H9 (cell line): ENCODE measurements around the gene RALGAPA2. TPM values are rescaled to one million over a fixed set of nuclear protein-coding genes. Genes with fewer than 3 reads are reported as not detected.
A peak's percentile ranks its signal among the peaks of the same experiment; 100 is the strongest.

Experiments
- DNase-seq: peaks from one replicate; pipeline ENCODE4 v3.0.0-alpha.2; 2017
- H2AFZ ChIP-seq: one replicate; pipeline ENCODE4 v1.6.1; 2013; ENCODE audit warnings: mild to moderate bottlenecking, low read length, control low read depth, moderate library complexity
- H2AK5ac ChIP-seq: 2 replicates; pipeline ENCODE4 v1.6.1; 2013; ENCODE audit warnings: low read length, control low read depth, mixed read lengths; ENCODE audit not compliant: insufficient read length
- H2BK120ac ChIP-seq: one replicate; pipeline ENCODE4 v1.6.1; 2013; ENCODE audit warnings: low read depth, mild to moderate bottlenecking, low read length, control low read depth, inconsistent platforms; ENCODE audit not compliant: poor library complexity, severe bottlenecking
- H2BK12ac ChIP-seq: 2 replicates; pipeline ENCODE4 v1.6.1; 2013; ENCODE audit warnings: low read length, control low read depth, mixed read lengths, low read depth; ENCODE audit not compliant: insufficient read length
- H2BK15ac ChIP-seq: 2 replicates; pipeline ENCODE4 v1.6.1; 2013; ENCODE audit warnings: low read depth, low read length, control low read depth
- H2BK20ac ChIP-seq: one replicate; pipeline ENCODE4 v1.6.1; 2013; ENCODE audit warnings: low read depth, mild to moderate bottlenecking, low read length, control low read depth, inconsistent platforms; ENCODE audit not compliant: poor library complexity, severe bottlenecking
- H2BK5ac ChIP-seq: 2 replicates; pipeline ENCODE4 v1.6.1; 2013; ENCODE audit warnings: low read length, control low read depth, mixed read lengths; ENCODE audit not compliant: insufficient read length
- H3K14ac ChIP-seq: 2 replicates; pipeline ENCODE4 v1.6.1; 2013; ENCODE audit warnings: low read length, control low read depth; ENCODE audit not compliant: insufficient read depth
- H3K18ac ChIP-seq: 2 replicates; pipeline ENCODE4 v1.6.1; 2013; ENCODE audit warnings: low read depth, mild to moderate bottlenecking, mixed read lengths, low read length, control low read depth; ENCODE audit not compliant: insufficient read length
- H3K23ac ChIP-seq: 2 replicates; pipeline ENCODE4 v1.6.1; 2013; ENCODE audit warnings: low read length, control low read depth, mixed read lengths, low read depth; ENCODE audit not compliant: insufficient read length
- H3K23me2 ChIP-seq: 2 replicates; pipeline ENCODE4 v1.6.1; 2013; ENCODE audit warnings: low read depth, mild to moderate bottlenecking, mixed read lengths, low read length, control low read depth; ENCODE audit not compliant: insufficient read length, poor library complexity, severe bottlenecking
- H3K27ac ChIP-seq: 2 replicates; pipeline ENCODE4 v1.5.1; 2013; ENCODE audit warnings: low read length, control low read depth, mixed read lengths, low read depth; ENCODE audit not compliant: insufficient read length
- H3K27me3 ChIP-seq: 2 replicates; pipeline ENCODE4 v1.6.1; 2013; ENCODE audit warnings: low read length, control low read depth, inconsistent platforms; ENCODE audit not compliant: insufficient read depth
- H3K4ac ChIP-seq: 2 replicates; pipeline ENCODE4 v1.6.1; 2013; ENCODE audit warnings: low read depth, mild to moderate bottlenecking, control low read depth, inconsistent platforms, low read length, moderate library complexity
- H3K4me1 ChIP-seq: 2 replicates; pipeline ENCODE4 v1.6.1; 2013; ENCODE audit warnings: low read length, control low read depth, inconsistent platforms; ENCODE audit not compliant: insufficient read depth
- H3K4me2 ChIP-seq: 2 replicates; pipeline ENCODE4 v1.6.1; 2013; ENCODE audit warnings: low read length, control low read depth, mixed read lengths; ENCODE audit not compliant: insufficient read length, insufficient read depth
- H3K56ac ChIP-seq: 2 replicates; pipeline ENCODE4 v1.6.1; 2013; ENCODE audit warnings: low read depth, mild to moderate bottlenecking, mixed read lengths, low read length, control low read depth; ENCODE audit not compliant: insufficient read length
- H3K79me1 ChIP-seq: 2 replicates; pipeline ENCODE4 v1.6.1; 2013; ENCODE audit warnings: low read depth, mild to moderate bottlenecking, moderate library complexity, low read length, control low read depth, inconsistent platforms; ENCODE audit not compliant: insufficient read depth, poor library complexity, severe bottlenecking
- H3K79me2 ChIP-seq: 2 replicates; pipeline ENCODE4 v1.6.1; 2013; ENCODE audit warnings: low read length, control low read depth, inconsistent platforms; ENCODE audit not compliant: insufficient read depth
- H3K9ac ChIP-seq: 2 replicates; pipeline ENCODE4 v1.6.1; 2013; ENCODE audit warnings: low read length, control low read depth, mixed read lengths; ENCODE audit not compliant: insufficient read length; ENCODE audit errors: extremely low read depth
- H3K9me3 ChIP-seq: one replicate; pipeline ENCODE4 v1.6.1; 2013; ENCODE audit warnings: low read depth, low read length, inconsistent platforms; ENCODE audit not compliant: control insufficient read depth
- H3T11ph ChIP-seq: one replicate; pipeline ENCODE4 v1.6.1; 2013; ENCODE audit warnings: mild to moderate bottlenecking, low read length, control low read depth, inconsistent platforms
- H4K20me1 ChIP-seq: one replicate; pipeline ENCODE4 v1.6.1; 2013; ENCODE audit not compliant: control insufficient read depth, insufficient read length, insufficient read depth
- H4K5ac ChIP-seq: 2 replicates; pipeline ENCODE4 v1.6.1; 2013; ENCODE audit warnings: low read depth, mild to moderate bottlenecking, mixed read lengths, low read length, control low read depth; ENCODE audit not compliant: insufficient read length
- H4K8ac ChIP-seq: replicated peaks from 2 replicates; pipeline ENCODE4 v1.6.1; 2013; ENCODE audit warnings: low read length, control low read depth, mixed read lengths, low read depth; ENCODE audit not compliant: insufficient read length
- H4K91ac ChIP-seq: 2 replicates; pipeline ENCODE4 v1.6.1; 2013; ENCODE audit warnings: low read depth, mild to moderate bottlenecking, moderate library complexity, mixed read lengths, low read length, control low read depth; ENCODE audit not compliant: insufficient read length
- H3K27ac Mint-ChIP-seq, 3 experiments: 2 replicates in 2 of 3; 3 replicates in 1 of 3; pipeline ENCODE4 v1.8.0; 2020 to 2021; ENCODE audit warnings: mixed read lengths in 3 of 3, mild to moderate bottlenecking in 1 of 3, moderate library complexity in 1 of 3
- H3K27me3 Mint-ChIP-seq: 2 replicates; pipeline ENCODE4 v1.8.0; 2021; ENCODE audit warnings: low read depth, mild to moderate bottlenecking, moderate library complexity, mixed read lengths
- H3K36me3 Mint-ChIP-seq, 3 experiments: 2 replicates in 2 of 3; 3 replicates in 1 of 3; pipeline ENCODE4 v1.8.0; 2020 to 2021; ENCODE audit warnings: low read depth in 3 of 3, mixed read lengths in 3 of 3; ENCODE audit not compliant: insufficient read depth in 1 of 3
- H3K4me1 Mint-ChIP-seq, 2 experiments: 2 replicates each; pipeline ENCODE4 v1.8.0; 2020; ENCODE audit warnings: mixed read lengths in 2 of 2
- H3K4me3 Mint-ChIP-seq, 2 experiments: 2 replicates in 1 of 2; 3 replicates in 1 of 2; pipeline ENCODE4 v1.8.0; 2020 to 2021; ENCODE audit warnings: mild to moderate bottlenecking in 2 of 2, mixed read lengths in 2 of 2, moderate library complexity in 1 of 2
- H3K9me3 Mint-ChIP-seq, 2 experiments: 2 replicates in 1 of 2; 3 replicates in 1 of 2; pipeline ENCODE4 v1.8.0; 2020; ENCODE audit warnings: mild to moderate bottlenecking in 2 of 2, mixed read lengths in 2 of 2, moderate library complexity in 1 of 2
- CTCF ChIP-seq: fragments of 200-600 bp; sonication (generic); conservative IDR thresholded peaks from 3 replicates; pipeline ENCODE4 v1.8.0; 2021; ENCODE audit warnings: antibody characterized with exemption, mild to moderate bottlenecking
- WGBS: extraction: QIAGEN DNeasy Blood & Tissue Kit; methylation state at CpG from one replicate; pipeline ENCODE4 v1.1.7; 2013; ENCODE audit warnings: missing lambda C conversion rate, low lambda C conversion rate, mixed read lengths; ENCODE audit not compliant: insufficient read length; ENCODE audit errors: extremely low coverage; 5-methylcytosine and 5-hydroxymethylcytosine counted together
- total RNA-seq: library from RNA; stranded (reverse); gene quantifications from 2 replicates; pipeline ENCODE4 v1.2.1, GENCODE V29; 2021

RALGAPA2 gene
- total RNA-seq, 1 experiment from 2014 or later: 16.6 TPM

- H3K9me3 Mint-ChIP-seq: no peaks in the 10 kb centered on the region
- H3T11ph ChIP-seq: no peak overlapping the region
- H3K14ac ChIP-seq: no peak overlapping the region
- no peaks in the 10 kb centered on the region for H3K36me3 Mint-ChIP-seq
- WGBS: no CpG with 5 or more reads among the region's 6 CpGs
- H3K4me1 ChIP-seq: no peaks in the 10 kb centered on the region
- no peak overlapping the region for H2BK20ac ChIP-seq
- no peak overlapping the region for H2BK5ac ChIP-seq
- H2AFZ ChIP-seq: no peak overlapping the region
- H2AK5ac ChIP-seq: no peak overlapping the region
- no peak overlapping the region for H2BK15ac ChIP-seq
- no peak for TF ChIP-seq CTCF
- no peak overlapping the region for H2BK12ac ChIP-seq
- no peak overlapping the region for H2BK120ac ChIP-seq
- H3K23ac ChIP-seq: no peak overlapping the region
- no peak overlapping the region for H4K8ac ChIP-seq
- H4K91ac ChIP-seq: no peak overlapping the region
- no peak overlapping the region for H3K56ac ChIP-seq
- H3K79me2 ChIP-seq: no peaks in the 10 kb centered on the region
- H3K9me3 ChIP-seq: no peaks in the 10 kb centered on the region
- no peak overlapping the region for H3K9ac ChIP-seq
- no peaks in the 10 kb centered on the region for H3K23me2 ChIP-seq
- peaks cover 1% of the 10 kb centered on the region; the same call in 1 of the 2 replicates for H3K27me3 Mint-ChIP-seq
- H3K18ac ChIP-seq: no peak overlapping the region
- H3K4ac ChIP-seq: no peak overlapping the region
- H3K4me3 Mint-ChIP-seq: no peak overlapping the region
- no peak overlapping the region for H3K27ac ChIP-seq
- no peak for DNase-seq
- H4K5ac ChIP-seq: no peak overlapping the region
- no peaks in the 10 kb centered on the region for H4K20me1 ChIP-seq
- no peaks in the 10 kb centered on the region for H3K27me3 ChIP-seq
- no peak overlapping the region for H3K4me2 ChIP-seq
- H3K4me1 Mint-ChIP-seq: peaks cover 14 to 16% of the 10 kb centered on the region in 2 experiments
- no peaks in the 10 kb centered on the region for H3K79me1 ChIP-seq
- peak overlapping the region in 1 of 3 experiments; percentile 89; a peak in 1 of 7 replicates for H3K27ac Mint-ChIP-seq
Measured at GRCh38 chr20:20736303-20736702, 23.9 kb upstream of the RALGAPA2 start.
